Ishikawa (cell line): ENCODE data around the gene BRCC3.

Experiments used
- CEBPB ChIP-seq: IDR thresholded peaks from 2 replicates; pipeline ENCODE4 v1.6.1; 2012
- EP300 ChIP-seq: IDR thresholded peaks from 2 replicates; pipeline ENCODE4 v1.6.1; 2012; ENCODE audit warnings: borderline replicate concordance
- FOXM1 ChIP-seq: IDR thresholded peaks from 2 replicates; pipeline ENCODE4 v1.6.1; 2012; ENCODE audit warnings: low read depth, borderline replicate concordance
- MAX ChIP-seq: IDR thresholded peaks from 2 replicates; pipeline ENCODE4 v1.6.1; 2012
- NFIC ChIP-seq: IDR thresholded peaks from 2 replicates; pipeline ENCODE4 v1.6.1; 2012
- REST ChIP-seq: IDR thresholded peaks from 2 replicates; pipeline ENCODE4 v1.6.1; 2012; ENCODE audit warnings: low read depth, mild to moderate bottlenecking
- TAF1 ChIP-seq: IDR thresholded peaks from 2 replicates; pipeline ENCODE4 v1.6.1; 2012; ENCODE audit warnings: low read depth, mild to moderate bottlenecking
- TCF12 ChIP-seq: IDR thresholded peaks from 2 replicates; pipeline ENCODE4 v1.6.1; 2012; ENCODE audit warnings: low read depth
- TEAD4 ChIP-seq: IDR thresholded peaks from 2 replicates; pipeline ENCODE4 v1.6.1; 2012
- YY1 ChIP-seq: IDR thresholded peaks from 2 replicates; pipeline ENCODE4 v1.6.1; 2012; ENCODE audit warnings: low read depth
- ZBTB7A ChIP-seq: IDR thresholded peaks from 2 replicates; pipeline ENCODE4 v1.6.1; 2012; ENCODE audit warnings: low read depth

- TF ChIP-seq EP300 (no peak), REST (no peak), TAF1 (no peak), CEBPB (no peak; the same call in 1 of the 2 replicates), FOXM1 (no peak), NFIC (no peak), MAX (no peak), ZBTB7A (no peak), TEAD4 (no peak), TCF12 (no peak), YY1 (no peak)
Measured at GRCh38 chrX:155027509-155028066, 43.7 kb upstream of the BRCC3 start.
